SK-N-SH treated with all-trans-retinoic acid at 6 μM for 48 hours (cell line): ENCODE data around the gene CCDC107.

Experiments used
- ARNTL ChIP-seq: fragments of 450-650 bp; formaldehyde crosslinking; IDR thresholded peaks from 2 replicates; pipeline ENCODE4 v1.5.0; 2020; ENCODE audit warnings: low read depth, mild to moderate bottlenecking, moderate library complexity, borderline replicate concordance
- BACH2 ChIP-seq: fragments of 250-450 bp; sonication (Bioruptor Pico); IDR thresholded peaks from 2 replicates; pipeline ENCODE4 v1.9.0; 2021; ENCODE audit warnings: mild to moderate bottlenecking, borderline replicate concordance
- CSDC2 ChIP-seq: fragments of 250-450 bp; sonication (Bioruptor Pico); IDR thresholded peaks from 2 replicates; pipeline ENCODE4 v1.5.0; 2020; ENCODE audit warnings: mild to moderate bottlenecking, moderate library complexity
- GLIS3 ChIP-seq: fragments of 250-450 bp; sonication (Bioruptor Pico); IDR thresholded peaks from 2 replicates; pipeline ENCODE4 v1.5.0; 2020; ENCODE audit warnings: mild to moderate bottlenecking, moderate library complexity
- PATZ1 ChIP-seq: fragments of 250-450 bp; sonication (Bioruptor Pico); IDR thresholded peaks from 2 replicates; pipeline ENCODE4 v1.8.0; 2020; ENCODE audit warnings: mild to moderate bottlenecking, moderate library complexity, borderline replicate concordance
- TCF4 ChIP-seq: fragments of 250-450 bp; sonication (Bioruptor Pico); IDR thresholded peaks from 2 replicates; pipeline ENCODE4 v1.8.0; 2021; ENCODE audit warnings: mild to moderate bottlenecking, moderate library complexity, borderline replicate concordance
- TOX ChIP-seq: fragments of 250-450 bp; sonication (Bioruptor Pico); IDR thresholded peaks from 2 replicates; pipeline ENCODE4 v1.8.0; 2021; ENCODE audit warnings: mild to moderate bottlenecking, moderate library complexity, borderline replicate concordance
- ZC3H10 ChIP-seq: fragments of 250-450 bp; sonication (Bioruptor Pico); IDR thresholded peaks from 2 replicates; pipeline ENCODE4 v1.5.1; 2021; ENCODE audit warnings: mild to moderate bottlenecking, moderate library complexity
- ZFP30 ChIP-seq: fragments of 450-650 bp; formaldehyde crosslinking; IDR thresholded peaks from 2 replicates; pipeline ENCODE4 v1.5.0; 2022; ENCODE audit warnings: mild to moderate bottlenecking, moderate library complexity
- ZNF565 ChIP-seq: fragments of 450-650 bp; formaldehyde crosslinking; conservative IDR thresholded peaks from 2 replicates; pipeline ENCODE4 v1.5.0; 2020; ENCODE audit warnings: low read depth, mild to moderate bottlenecking, moderate library complexity
- TF ChIP-seq, protein P1 (sequence below): fragments of 250-450 bp; sonication (Bioruptor Pico); IDR thresholded peaks from 2 replicates; pipeline ENCODE4 v1.5.0; 2020; ENCODE audit warnings: mild to moderate bottlenecking, moderate library complexity
- TF ChIP-seq, protein P2 (sequence below): fragments of 250-450 bp; sonication (Bioruptor Pico); IDR thresholded peaks from 2 replicates; pipeline ENCODE4 v1.8.0; 2021; ENCODE audit warnings: low read depth, mild to moderate bottlenecking, moderate library complexity, borderline replicate concordance

DNA sequence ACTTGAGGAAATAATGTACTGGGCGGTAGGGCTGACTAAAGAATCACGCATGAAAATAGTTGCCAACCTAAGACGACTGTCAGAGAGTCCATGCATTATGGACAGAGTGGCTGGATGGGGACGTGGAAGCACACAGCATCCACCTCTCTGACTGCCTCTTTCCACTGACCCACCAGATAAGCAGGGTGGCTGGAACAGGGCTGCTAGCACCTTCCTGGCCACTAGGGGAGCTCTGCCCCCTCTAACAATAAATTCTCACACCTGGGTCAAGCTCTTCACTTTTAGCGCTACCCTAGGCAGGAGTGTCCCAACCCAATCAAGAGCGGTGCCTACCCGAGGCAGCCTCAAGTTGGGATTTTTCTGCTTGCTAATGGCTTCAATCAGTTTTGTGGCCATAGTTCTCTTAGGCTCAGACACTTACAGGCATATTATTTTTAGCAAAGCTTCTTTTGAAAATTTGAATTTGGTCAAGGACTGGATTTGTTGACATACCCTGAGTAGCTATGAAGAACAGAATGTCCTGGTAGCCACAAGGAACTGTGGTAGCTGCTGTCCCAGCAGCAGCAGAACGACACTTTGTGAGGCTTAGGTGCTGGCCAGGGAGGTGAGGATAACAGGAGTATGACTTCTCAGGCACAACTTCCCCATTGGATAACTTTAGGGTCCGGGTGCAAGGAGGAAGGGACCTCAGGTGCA lies 38.6 kb downstream of the CCDC107 start:
- TF ChIP-seq TOX (CRISPR knock-in tag) = no peak
- no peak for TF ChIP-seq PATZ1 (CRISPR knock-in tag)
- TF ChIP-seq, protein P1, sequence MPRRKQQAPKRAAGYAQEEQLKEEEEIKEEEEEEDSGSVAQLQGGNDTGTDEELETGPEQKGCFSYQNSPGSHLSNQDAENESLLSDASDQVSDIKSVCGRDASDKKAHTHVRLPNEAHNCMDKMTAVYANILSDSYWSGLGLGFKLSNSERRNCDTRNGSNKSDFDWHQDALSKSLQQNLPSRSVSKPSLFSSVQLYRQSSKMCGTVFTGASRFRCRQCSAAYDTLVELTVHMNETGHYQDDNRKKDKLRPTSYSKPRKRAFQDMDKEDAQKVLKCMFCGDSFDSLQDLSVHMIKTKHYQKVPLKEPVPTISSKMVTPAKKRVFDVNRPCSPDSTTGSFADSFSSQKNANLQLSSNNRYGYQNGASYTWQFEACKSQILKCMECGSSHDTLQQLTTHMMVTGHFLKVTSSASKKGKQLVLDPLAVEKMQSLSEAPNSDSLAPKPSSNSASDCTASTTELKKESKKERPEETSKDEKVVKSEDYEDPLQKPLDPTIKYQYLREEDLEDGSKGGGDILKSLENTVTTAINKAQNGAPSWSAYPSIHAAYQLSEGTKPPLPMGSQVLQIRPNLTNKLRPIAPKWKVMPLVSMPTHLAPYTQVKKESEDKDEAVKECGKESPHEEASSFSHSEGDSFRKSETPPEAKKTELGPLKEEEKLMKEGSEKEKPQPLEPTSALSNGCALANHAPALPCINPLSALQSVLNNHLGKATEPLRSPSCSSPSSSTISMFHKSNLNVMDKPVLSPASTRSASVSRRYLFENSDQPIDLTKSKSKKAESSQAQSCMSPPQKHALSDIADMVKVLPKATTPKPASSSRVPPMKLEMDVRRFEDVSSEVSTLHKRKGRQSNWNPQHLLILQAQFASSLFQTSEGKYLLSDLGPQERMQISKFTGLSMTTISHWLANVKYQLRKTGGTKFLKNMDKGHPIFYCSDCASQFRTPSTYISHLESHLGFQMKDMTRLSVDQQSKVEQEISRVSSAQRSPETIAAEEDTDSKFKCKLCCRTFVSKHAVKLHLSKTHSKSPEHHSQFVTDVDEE = no peak
- no peak for TF ChIP-seq ZFP30
- TF ChIP-seq, protein P2, sequence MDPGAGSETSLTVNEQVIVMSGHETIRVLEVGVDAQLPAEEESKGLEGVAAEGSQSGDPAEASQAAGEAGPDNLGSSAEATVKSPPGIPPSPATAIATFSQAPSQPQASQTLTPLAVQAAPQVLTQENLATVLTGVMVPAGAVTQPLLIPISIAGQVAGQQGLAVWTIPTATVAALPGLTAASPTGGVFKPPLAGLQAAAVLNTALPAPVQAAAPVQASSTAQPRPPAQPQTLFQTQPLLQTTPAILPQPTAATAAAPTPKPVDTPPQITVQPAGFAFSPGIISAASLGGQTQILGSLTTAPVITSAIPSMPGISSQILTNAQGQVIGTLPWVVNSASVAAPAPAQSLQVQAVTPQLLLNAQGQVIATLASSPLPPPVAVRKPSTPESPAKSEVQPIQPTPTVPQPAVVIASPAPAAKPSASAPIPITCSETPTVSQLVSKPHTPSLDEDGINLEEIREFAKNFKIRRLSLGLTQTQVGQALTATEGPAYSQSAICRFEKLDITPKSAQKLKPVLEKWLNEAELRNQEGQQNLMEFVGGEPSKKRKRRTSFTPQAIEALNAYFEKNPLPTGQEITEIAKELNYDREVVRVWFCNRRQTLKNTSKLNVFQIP (CRISPR knock-in tag) = no peak
- no peak for TF ChIP-seq CSDC2 (CRISPR knock-in tag)
- no peak for TF ChIP-seq ZC3H10 (CRISPR knock-in tag)
- TF ChIP-seq GLIS3 (CRISPR knock-in tag) = no peak
- TF ChIP-seq ARNTL (CRISPR knock-in tag) = no peak
- no peak for TF ChIP-seq BACH2 (CRISPR knock-in tag)
- TF ChIP-seq ZNF565 (CRISPR knock-in tag) = no peak
- TF ChIP-seq TCF4 (CRISPR knock-in tag) = no peak
